AG04449 (cell line): ENCODE measurements around the gene TCF19.
A peak's percentile ranks its signal among the peaks of the same experiment; 100 is the strongest.
"Not testable (repeated sequence)": the region's sequence is repeated elsewhere in the genome, so short reads cannot be mapped to it uniquely, and the experiment has no call there.

ENCODE experiments used
- CTCF ChIA-PET: fragments of 350-600 bp; formaldehyde crosslinking; extraction: SDS; loops from one replicate; lab custom pipeline; 2021; ENCODE audit warnings: antibody characterized with exemption; lab: Yijun Ruan, JAX
- POLR2A ChIA-PET: fragments of 400-600, 350-600 bp; formaldehyde crosslinking; extraction: SDS; loops from one replicate; lab custom pipeline; 2020; ENCODE audit warnings: antibody characterized with exemption, inconsistent platforms; lab: Yijun Ruan, JAX
- DNase-seq: peaks from one replicate; pipeline ENCODE4 v3.0.0-alpha.2; 2010; ENCODE audit warnings: low read depth, low spot score
- H3K4me3 ChIP-seq: 2 replicates; pipeline ENCODE4 v1.5.1; 2011; ENCODE audit warnings: low read depth, mild to moderate bottlenecking, control low read depth, low read length
- TF ChIP-seq, protein P1 (sequence below): IDR thresholded peaks from one replicate; pipeline ENCODE4 v1.5.1; 2011; ENCODE audit warnings: mild to moderate bottlenecking, moderate library complexity, low read length, control low read depth, inconsistent platforms; ENCODE audit not compliant: insufficient read depth; ENCODE audit errors: missing control alignments

The TCF19 gene

DNA sequence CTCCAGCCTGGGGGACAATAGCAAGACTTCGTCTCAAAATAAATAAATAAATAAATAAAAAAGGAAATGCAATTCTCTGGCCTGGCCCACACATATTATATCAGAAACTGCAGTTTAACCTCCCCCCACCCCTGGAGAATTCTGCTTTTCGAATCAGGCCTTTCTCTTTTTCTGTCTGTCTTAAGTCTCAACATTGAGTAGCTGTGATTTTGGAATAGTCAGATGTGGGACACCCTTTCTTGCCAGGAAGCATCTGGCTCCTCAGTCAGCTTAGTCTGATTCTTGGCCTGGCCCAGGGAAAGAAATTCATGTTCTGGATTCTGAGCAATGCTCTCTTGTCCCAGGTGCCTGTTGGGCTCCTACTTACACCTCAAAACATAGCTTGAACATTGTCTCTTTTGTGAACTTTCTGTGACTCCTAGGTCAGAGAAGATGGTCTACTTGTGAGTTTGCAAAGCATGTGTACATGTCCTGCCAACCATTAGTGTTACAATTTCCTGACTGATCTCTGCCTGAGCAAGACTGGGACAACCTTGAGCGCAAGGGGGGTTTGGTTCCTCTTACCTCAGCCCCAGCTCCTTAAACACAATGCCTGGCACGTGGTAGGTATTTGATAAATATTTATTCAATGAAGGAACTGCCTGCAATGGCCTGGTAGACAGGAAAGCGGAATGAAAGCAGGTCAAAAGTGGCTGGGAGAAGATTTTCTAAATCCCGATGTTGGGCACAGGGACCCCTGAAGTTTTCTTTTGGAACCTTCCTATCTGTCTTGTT, 35.9 kb downstream of the TCF19 start:
- H3K4me3 ChIP-seq: no peak overlapping the region
- no peak for DNase-seq
- TF ChIP-seq, protein P1, sequence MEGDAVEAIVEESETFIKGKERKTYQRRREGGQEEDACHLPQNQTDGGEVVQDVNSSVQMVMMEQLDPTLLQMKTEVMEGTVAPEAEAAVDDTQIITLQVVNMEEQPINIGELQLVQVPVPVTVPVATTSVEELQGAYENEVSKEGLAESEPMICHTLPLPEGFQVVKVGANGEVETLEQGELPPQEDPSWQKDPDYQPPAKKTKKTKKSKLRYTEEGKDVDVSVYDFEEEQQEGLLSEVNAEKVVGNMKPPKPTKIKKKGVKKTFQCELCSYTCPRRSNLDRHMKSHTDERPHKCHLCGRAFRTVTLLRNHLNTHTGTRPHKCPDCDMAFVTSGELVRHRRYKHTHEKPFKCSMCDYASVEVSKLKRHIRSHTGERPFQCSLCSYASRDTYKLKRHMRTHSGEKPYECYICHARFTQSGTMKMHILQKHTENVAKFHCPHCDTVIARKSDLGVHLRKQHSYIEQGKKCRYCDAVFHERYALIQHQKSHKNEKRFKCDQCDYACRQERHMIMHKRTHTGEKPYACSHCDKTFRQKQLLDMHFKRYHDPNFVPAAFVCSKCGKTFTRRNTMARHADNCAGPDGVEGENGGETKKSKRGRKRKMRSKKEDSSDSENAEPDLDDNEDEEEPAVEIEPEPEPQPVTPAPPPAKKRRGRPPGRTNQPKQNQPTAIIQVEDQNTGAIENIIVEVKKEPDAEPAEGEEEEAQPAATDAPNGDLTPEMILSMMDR: no peak
- CTCF ChIA-PET: interaction anchor here (1.1 to 13.7 kb wide), 11 partner anchors 8 to 182 kb away, joined by 3 to 505 read pairs (median 5); partner anchors contain the start of gene PSORS1C2
- POLR2A ChIA-PET: no interaction called here

DNA sequence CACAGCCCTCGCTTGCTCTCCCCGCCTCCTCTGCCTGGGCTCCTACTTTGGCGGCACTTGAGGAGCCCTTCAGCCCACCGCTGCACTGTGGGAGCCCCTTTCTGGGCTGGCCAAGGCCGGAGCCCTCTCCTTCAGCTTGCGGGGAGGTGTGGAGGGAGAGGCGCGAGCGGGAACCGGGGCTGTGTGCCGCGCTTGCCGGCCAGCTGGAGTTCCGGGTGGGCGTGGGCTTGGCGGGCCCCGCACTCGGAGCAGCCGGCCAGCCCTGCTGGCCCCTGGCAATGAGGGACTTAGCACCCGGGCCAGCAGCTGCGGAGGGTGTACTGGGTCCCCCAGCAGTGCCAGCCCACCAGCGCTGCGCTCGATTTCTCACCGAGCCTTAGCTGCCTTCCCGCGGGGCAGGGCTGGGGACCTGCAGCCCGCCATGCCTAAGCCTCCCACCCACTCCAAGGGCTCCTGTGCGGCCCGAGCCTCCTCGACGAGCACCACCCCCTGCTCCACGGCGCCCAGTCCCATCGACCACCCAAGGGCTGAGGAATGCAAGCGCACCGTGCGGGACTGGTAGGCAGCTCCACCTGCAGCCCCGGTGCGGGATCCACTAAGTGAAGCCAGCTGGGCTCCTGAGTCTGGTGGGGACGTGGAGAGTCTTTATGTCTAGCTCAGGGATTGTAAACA, 37.1 kb downstream of the TCF19 start:
- POLR2A ChIA-PET, H3K4me3 ChIP-seq, DNase-seq: not testable (repeated sequence)
- CTCF ChIA-PET: interaction anchor here (0.9 to 13.7 kb wide), 13 partner anchors 7 to 318 kb away, joined by 3 to 505 read pairs (median 5); partner anchors contain the start of genes PSORS1C1 and PSORS1C2

DNA sequence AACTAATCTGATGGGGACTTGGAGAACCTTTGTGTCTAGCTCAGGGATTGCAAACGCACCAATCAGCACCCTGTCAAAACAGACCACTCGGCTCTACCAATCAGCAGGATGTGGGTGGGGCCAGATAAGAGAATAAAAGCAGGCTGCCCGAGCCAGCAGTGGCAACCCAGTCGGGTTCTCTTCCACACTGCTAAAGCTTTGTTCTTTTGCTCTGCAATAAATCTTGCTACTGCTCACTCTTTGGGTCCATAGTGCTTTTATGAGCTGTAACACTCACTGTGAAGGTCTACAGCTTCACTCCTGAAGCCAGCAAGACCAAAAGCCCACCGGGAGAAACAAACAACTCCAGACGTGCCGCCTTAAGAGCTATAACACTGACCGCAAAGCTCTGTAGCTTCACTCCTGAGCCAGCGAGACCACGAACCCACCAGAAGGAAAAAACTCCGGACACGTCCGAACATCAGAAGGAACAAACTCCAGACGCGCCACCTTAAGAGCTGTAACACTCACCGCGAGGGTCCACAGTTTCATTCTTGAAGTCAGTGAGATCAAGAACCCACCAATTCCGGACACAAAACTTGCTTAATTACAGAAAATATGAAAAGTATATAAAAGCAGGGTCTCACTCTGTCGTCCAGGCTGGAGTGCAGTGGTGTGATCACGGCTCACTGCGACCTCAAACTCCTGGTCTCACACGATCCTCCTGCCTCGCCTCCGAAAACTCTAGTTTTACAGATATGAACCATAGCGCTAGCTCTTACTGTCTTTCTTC, 38.0 kb downstream of the TCF19 start:
- DNase-seq, H3K4me3 ChIP-seq: not testable (repeated sequence)
- ChIA-PET POLR2A (interaction anchor here (2.0 kb wide), 1 partner anchor 170 kb away, joined by 5 read pairs; no protein-coding TSS in a partner anchor), CTCF (interaction anchor here (0.6 to 13.7 kb wide), 31 partner anchors 9 to 319 kb away, joined by 3 to 505 read pairs (median 4); partner anchors contain the start of genes PSORS1C1, PSORS1C2 and TCF19)

DNA sequence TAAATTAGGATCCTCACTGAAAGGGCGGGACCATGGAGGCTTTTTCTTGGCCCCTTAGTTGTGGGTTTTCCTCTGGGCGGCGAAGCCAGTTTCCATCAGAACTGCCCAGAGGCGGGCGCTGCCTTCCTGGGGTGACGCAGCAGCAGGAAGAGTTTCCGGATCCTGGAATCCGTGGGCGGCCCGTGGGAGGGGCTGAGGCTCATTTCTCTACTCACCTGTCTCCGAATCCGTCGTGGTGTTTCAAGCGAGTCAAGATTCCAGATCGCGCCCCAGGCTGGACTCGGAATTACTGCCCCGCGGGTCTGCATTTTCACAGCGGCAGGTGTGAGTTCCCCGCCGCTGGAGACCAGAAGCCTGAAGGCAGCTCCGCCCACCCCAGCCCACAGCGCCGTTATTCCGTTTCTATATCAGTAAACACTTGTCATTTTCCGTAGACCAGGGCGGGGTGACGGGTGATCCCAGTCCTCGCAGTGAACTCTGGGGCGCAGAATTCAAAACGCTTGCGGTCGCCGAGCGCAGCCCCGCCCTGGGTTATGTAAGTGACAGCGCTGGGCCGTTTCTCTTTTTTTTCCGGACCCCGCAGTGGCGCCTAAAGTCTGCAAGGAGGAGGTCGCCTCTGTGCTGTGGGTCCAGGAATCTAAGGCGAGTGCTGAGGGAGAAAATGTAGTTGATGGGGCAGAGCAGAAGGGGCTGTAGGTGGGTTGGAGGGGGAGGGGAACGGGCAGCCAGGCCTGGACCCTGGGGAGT, 39.3 kb downstream of the TCF19 start:
- TF ChIP-seq, protein P1: no peak
- CTCF ChIA-PET: interaction anchor here (1.1 to 13.7 kb wide), 14 partner anchors 10 to 200 kb away, joined by 3 to 505 read pairs (median 6); partner anchors contain the start of genes PSORS1C2 and TCF19
- H3K4me3 ChIP-seq: peak overlapping the region; percentile 72
- DNase-seq: no peak
- POLR2A ChIA-PET: interaction anchor here (0.7 to 2.0 kb wide), 2 partner anchors 169 to 301 kb away, joined by 3 to 5 read pairs; no protein-coding TSS in a partner anchor

DNA sequence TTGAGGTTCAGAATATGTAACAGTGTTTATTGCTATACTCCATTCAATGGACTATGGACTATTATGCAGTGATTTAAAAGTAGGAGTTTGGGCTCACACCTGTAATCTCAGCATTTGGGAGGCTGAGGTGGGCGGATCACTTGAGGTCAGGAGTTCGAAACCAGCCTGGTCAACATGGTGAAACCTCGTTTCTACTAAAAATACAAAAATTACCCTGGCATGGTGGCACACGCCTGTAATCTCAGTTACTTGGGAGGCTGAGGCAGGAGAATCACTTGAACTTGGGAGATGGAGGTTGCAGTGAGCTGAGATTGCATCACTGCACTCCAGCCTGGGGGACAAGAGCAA, 40.7 kb downstream of the TCF19 start:
- H3K4me3 ChIP-seq, POLR2A ChIA-PET, DNase-seq: not testable (repeated sequence)
- CTCF ChIA-PET: interaction anchor here (10.6 to 13.7 kb wide), 3 partner anchors 56 to 169 kb away, joined by 112 to 505 read pairs (median 286); partner anchors contain the start of gene PSORS1C2

DNA sequence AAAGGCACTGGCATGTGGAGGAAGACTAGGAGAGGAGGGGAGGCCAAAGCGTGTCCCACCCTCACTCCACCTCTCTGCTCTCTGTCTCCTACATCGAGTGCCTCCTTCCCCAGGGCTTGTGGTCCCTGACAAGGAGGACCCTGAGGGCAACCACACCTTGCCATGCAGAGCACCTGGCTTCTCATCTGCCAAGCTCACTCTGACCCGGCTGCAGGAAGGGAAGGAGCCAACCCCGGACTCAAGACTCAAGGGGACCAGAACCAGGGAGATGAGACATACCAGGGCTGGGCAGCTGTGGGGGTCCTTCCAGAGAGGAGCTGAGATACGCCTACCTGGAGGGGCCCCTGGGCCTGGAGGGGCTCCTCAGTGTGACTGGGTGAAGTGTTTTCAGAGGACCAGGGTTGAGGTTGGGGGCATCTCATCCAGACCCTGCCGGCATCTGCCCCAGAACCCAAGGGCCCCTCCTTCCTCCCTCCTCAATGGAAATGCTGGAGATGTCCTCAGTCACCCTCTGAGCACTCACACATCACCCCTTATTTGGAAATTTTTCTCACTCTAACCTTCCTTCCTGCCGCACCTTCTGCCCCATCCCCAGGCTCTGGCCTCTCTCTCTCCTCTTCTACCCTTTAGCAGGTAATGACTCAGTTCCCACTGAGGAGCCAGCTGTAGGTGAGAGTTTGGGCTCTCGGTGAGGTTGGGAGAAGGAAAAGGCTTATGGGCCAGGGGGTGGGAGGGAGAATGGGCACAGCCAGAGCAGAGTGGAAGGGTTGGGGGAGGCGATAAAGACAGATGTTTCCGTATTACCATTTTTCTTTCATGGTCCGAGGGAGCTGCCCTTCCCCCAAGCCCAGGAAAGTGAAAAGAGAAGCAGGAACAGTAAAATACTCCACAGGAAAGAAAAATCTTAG, 44.1 kb downstream of the TCF19 start:
- ChIA-PET POLR2A (no interaction called here), CTCF (interaction anchor here (0.7 to 2.2 kb wide), 5 partner anchors 8 to 168 kb away, joined by 3 to 17 read pairs (median 3); no protein-coding TSS in a partner anchor)
- DNase-seq: no peak
- TF ChIP-seq, protein P1: no peak
- no peak overlapping the region for H3K4me3 ChIP-seq
